ENCODE data around the gene CRYBG1.

DNA sequence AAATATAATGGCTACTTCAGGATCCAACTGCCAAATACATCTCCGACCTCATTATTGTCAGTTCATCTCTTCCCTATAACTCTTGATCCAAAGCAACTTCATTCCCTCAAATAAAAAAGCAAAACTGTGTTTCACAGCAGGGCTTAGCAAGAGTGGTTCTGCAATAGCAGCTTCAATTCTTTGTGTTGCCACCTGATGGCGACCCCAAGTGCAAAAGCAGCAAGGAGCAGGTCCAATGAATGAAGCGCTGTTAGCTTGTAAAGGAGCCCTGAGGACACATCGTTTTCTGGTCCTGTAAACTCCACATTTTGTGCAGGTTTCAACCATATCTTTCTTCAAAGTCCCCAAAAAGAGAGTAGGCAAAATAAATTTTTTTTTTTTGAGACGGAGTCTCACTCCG is 249.2 kb downstream of the CRYBG1 start:
- TF ChIP-seq POLR2AphosphoS5 (IDR thresholded peaks at IDR 0.05; ENCODE audit: low read depth, low read length) (no peak), TAF1 (IDR thresholded peaks at IDR 0.05; ENCODE audit: borderline replicate concordance, insufficient read depth, low read length) (no peak)
